Measurements from ENCODE around the gene CMIP. TPM values are rescaled to one million over a fixed set of nuclear protein-coding genes. Genes with fewer than 3 reads are reported as not detected.

The CMIP gene
- total RNA-seq, 1 experiment from 2014 or later: 63.7 TPM

GRCh38 chr16:81756615-81757356, 312.2 kb downstream of the CMIP start (continued):
- TF ChIP-seq ZNF532 (CRISPR knock-in tag; IDR thresholded peaks at IDR 0.05; ENCODE audit: borderline replicate concordance) (no peak), JUN (CRISPR knock-in tag; IDR thresholded peaks at IDR 0.05) (no peak), AFF4 (CRISPR knock-in tag; IDR thresholded peaks at IDR 0.05; ENCODE audit: borderline replicate concordance) (no peak), FOXP1 (CRISPR knock-in tag; IDR thresholded peaks at IDR 0.05; ENCODE audit: borderline replicate concordance) (no peak), GTF2I (CRISPR knock-in tag; conservative IDR thresholded peaks at IDR 0.05) (no peak), E2F1 (CRISPR knock-in tag; IDR thresholded peaks at IDR 0.05) (no peak), ZNF281 (CRISPR knock-in tag; IDR thresholded peaks at IDR 0.05) (no peak)

GRCh38 chr16:81758376-81758775, 313.8 kb downstream of the CMIP start:
- TF ChIP-seq GABPB1 (CRISPR knock-in tag; IDR thresholded peaks at IDR 0.05): no peak
- TF ChIP-seq ZNF219 (CRISPR knock-in tag; IDR thresholded peaks at IDR 0.05; ENCODE audit: borderline replicate concordance): no peak
- TF ChIP-seq AR (CRISPR knock-in tag; IDR thresholded peaks at IDR 0.05): no peak
- no peak for TF ChIP-seq E2F1 (CRISPR knock-in tag; IDR thresholded peaks at IDR 0.05)
- no peak for TF ChIP-seq IRF2 (CRISPR knock-in tag; IDR thresholded peaks at IDR 0.05; ENCODE audit: borderline replicate concordance, low read depth)
- TF ChIP-seq RORB (CRISPR knock-in tag; IDR thresholded peaks at IDR 0.05): no peak
- no peak for TF ChIP-seq TEAD1 (CRISPR knock-in tag; IDR thresholded peaks at IDR 0.05)
- H3K4me1 Mint-ChIP-seq: no peaks in the 10 kb centered on the region
- H3K36me3 Mint-ChIP-seq: no peaks in the 10 kb centered on the region
- POLR2A ChIA-PET: no interaction called here
- H3K27ac Mint-ChIP-seq: no peak overlapping the region
- H3K9me3 Mint-ChIP-seq: no peaks in the 10 kb centered on the region
- H3K4me3 Mint-ChIP-seq: no peak overlapping the region
- ATAC-seq (no peak), DNase-seq (ENCODE audit: low spot score) (no peak)
- H3K27me3 Mint-ChIP-seq (ENCODE audit: low read depth): no peaks in the 10 kb centered on the region; the same call in 1 of the 2 replicates
- CTCF ChIA-PET: no interaction called here

Data from WTC11 (cell line).